Measurements from ENCODE around the gene PRR14L. TPM values are rescaled to one million over a fixed set of nuclear protein-coding genes. Genes with fewer than 3 reads are reported as not detected.
"Not testable (repeated sequence)": the region's sequence is repeated elsewhere in the genome, so short reads cannot be mapped to it uniquely, and the experiment has no call there.

The PRR14L gene
- total RNA-seq, 1 donor from 2014 or later: 24.1 TPM

GRCh38 chr22:31740314-31740713 lies 9.6 kb downstream of the PRR14L start:
- not testable (repeated sequence) for DNase-seq (ENCODE audit: low read depth, low spot score)

GRCh38 chr22:31739795-31740201 lies 10.1 kb downstream of the PRR14L start:
- no peak for DNase-seq (ENCODE audit: low read depth, low spot score)

- DNase-seq (ENCODE audit: low read depth, low spot score): no peak
These were observed 11.4 kb downstream of the PRR14L start for GRCh38 chr22:31738566-31738965.

GRCh38 chr22:31737932-31738331 lies 12.0 kb downstream of the PRR14L start:
- DNase-seq (ENCODE audit: low read depth, low spot score): no peak

- no peak for DNase-seq (ENCODE audit: low read depth, low spot score)
These were observed 13.5 kb downstream of the PRR14L start for GRCh38 chr22:31736458-31736857.

GRCh38 chr22:31734512-31734911 lies 15.4 kb downstream of the PRR14L start:
- DNase-seq (ENCODE audit: low read depth, low spot score): no peak

GRCh38 chr22:31733580-31734079 lies 16.3 kb downstream of the PRR14L start:
- no peak for DNase-seq (ENCODE audit: low read depth, low spot score)

GRCh38 chr22:31732089-31732829 lies 17.7 kb downstream of the PRR14L start:
- no peak for DNase-seq (ENCODE audit: low read depth, low spot score)

- DNase-seq (ENCODE audit: low read depth, low spot score): no peak
These were observed 19.6 kb downstream of the PRR14L start for GRCh38 chr22:31730344-31730711.

- DNase-seq (ENCODE audit: low read depth, low spot score): no peak
These were observed 21.1 kb downstream of the PRR14L start for GRCh38 chr22:31728857-31729256.

GRCh38 chr22:31726692-31727091 lies 23.2 kb downstream of the PRR14L start:
- DNase-seq (ENCODE audit: low read depth, low spot score): no peak

- DNase-seq (ENCODE audit: low read depth, low spot score): no peak
These were observed 26.2 kb downstream of the PRR14L start for GRCh38 chr22:31723723-31724122.

- DNase-seq (ENCODE audit: low read depth, low spot score): no peak
These were observed 30.0 kb downstream of the PRR14L start for GRCh38 chr22:31719850-31720471.

- peak; percentile 39 for DNase-seq (ENCODE audit: low read depth, low spot score)
These were observed 34.7 kb downstream of the PRR14L start for GRCh38 chr22:31715147-31715778.

- DNase-seq (ENCODE audit: low read depth, low spot score): not testable (repeated sequence)
These were observed 38.7 kb downstream of the PRR14L start for GRCh38 chr22:31711226-31711625.

GRCh38 chr22:31707519-31707918 lies 42.4 kb downstream of the PRR14L start:
- no peak for DNase-seq (ENCODE audit: low read depth, low spot score)

- DNase-seq (ENCODE audit: low read depth, low spot score): no peak
These were observed 54.5 kb downstream of the PRR14L start for GRCh38 chr22:31695423-31695822.

- not testable (repeated sequence) for DNase-seq (ENCODE audit: low read depth, low spot score)
These were observed 55.9 kb downstream of the PRR14L start for GRCh38 chr22:31694046-31694445.

- no peak for DNase-seq (ENCODE audit: low read depth, low spot score)
These were observed 57.6 kb downstream of the PRR14L start for GRCh38 chr22:31692186-31692886.

GRCh38 chr22:31691408-31691807 lies 58.5 kb downstream of the PRR14L start:
- no peak for DNase-seq (ENCODE audit: low read depth, low spot score)

- no peak for DNase-seq (ENCODE audit: low read depth, low spot score)
These were observed 66.5 kb downstream of the PRR14L start for GRCh38 chr22:31683181-31684105.

Data from pulmonary artery endothelial cell (primary cell).